Mucosa of descending colon (tissue), 3 donors: Measurements from ENCODE around the gene SDCBP2. TPM values are rescaled to one million over a fixed set of nuclear protein-coding genes. Genes with fewer than 3 reads are reported as not detected.

Experiments used
- ATAC-seq: fragments of 200-7000 bp; cut with Tn5 transposase; one replicate; pipeline ENCODE4 v1.9.1; 2020; ENCODE audit warnings: mild to moderate bottlenecking, moderate library complexity
- DNase-seq, 3 donors: peaks; one replicate each; pipeline ENCODE4 v3.0.0-alpha.2; 2020
- H3K36me3 ChIP-seq: fragments of 200-600 bp; one replicate; pipeline ENCODE4 v1.8.0; 2021; ENCODE audit warnings: low read depth, mild to moderate bottlenecking
- H3K4me1 ChIP-seq: fragments of 200-600 bp; one replicate; pipeline ENCODE4 v1.8.0; 2021; ENCODE audit warnings: low read depth, mild to moderate bottlenecking
- H3K4me3 ChIP-seq: fragments of 200-600 bp; one replicate; pipeline ENCODE4 v1.8.0; 2021; ENCODE audit warnings: mild to moderate bottlenecking
- H3K9me3 ChIP-seq: fragments of 200-600 bp; one replicate; pipeline ENCODE4 v1.8.0; 2021; ENCODE audit warnings: mild to moderate bottlenecking
- intact Hi-C, 2 donors: fragments of 100-400 bp; cut with DNase I in 1 of 2; cut with micrococcal nuclease in 1 of 2; formaldehyde crosslinking; loops; one replicate each; pipeline versions ENCODE4 v1.11.0 to v1.11.1; 2022; cut with DNase I, micrococcal nuclease
- total RNA-seq, 3 donors: library from RNA; stranded (reverse); fragmentation: NEBNext Ultra II Directional in 2 of 3; extraction: Animal tissue kit (Norgen Biotek cat#: 25700) in 2 of 3; gene quantifications; one replicate each; pipeline versions ENCODE4 v1.2.1 to v1.2.4, GENCODE V29; 2021 to 2023
- TF ChIP-seq, protein P1 (sequence below): fragments of 200-600 bp; IDR thresholded peaks from one replicate; pipeline ENCODE4 v1.8.0; 2022; ENCODE audit warnings: antibody characterized with exemption, mild to moderate bottlenecking
- donor health status: DM: no; HTN: no; CAD: no; lungs with moderate emphysema.
- donor health status: DM: no; HTN: no; CAD: no.
- donor health status: DM: no; HTN: yes; CAD: no.

Gene SDCBP2
- total RNA-seq, 3 donors from 2014 or later = 165 to 447 (median 320) TPM

DNA sequence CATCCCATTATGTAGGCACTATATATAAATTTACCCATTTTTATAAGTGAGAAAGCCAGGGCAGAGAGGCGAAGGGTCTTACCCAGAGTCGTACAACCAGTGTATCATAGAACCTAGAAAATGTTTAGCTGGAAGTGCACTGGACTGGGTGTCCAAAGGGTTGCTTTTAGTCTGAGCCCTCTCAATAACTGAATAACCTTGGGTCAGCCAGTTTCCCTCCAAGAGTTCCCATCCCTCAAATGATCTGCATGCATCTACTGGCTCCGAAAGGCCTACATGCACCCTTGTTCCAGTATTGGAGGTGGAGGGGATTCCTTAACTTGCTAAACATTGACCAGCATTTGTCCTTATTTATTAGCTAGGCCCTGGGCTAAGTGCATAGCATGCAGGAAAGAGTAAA lies 59.1 kb downstream of the SDCBP2 start:
- peaks cover 5% of the 10 kb centered on the region for H3K4me1 ChIP-seq
- intact Hi-C loops = no loop called here

DNA sequence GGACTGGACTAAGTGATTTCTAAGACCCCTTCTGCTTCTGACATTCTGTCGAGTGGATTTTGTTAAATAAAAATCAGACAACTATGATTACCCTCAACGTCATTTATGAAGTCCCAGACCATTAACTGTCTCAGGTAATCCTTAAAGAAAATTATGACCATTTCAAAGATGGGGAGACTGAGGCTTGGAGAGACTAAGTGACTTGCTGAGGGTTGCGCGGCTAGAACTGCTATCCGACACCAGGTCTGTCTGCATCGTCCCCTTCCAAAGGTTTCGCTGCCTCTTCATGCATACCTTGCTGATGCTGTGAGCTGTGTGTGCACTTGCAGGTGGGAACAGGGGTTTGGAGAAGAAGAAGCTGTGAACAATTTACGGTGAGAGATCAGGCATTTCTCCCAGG lies 59.7 kb downstream of the SDCBP2 start:
- H3K9me3 ChIP-seq = no peaks in the 10 kb centered on the region
- TF ChIP-seq, protein P1, sequence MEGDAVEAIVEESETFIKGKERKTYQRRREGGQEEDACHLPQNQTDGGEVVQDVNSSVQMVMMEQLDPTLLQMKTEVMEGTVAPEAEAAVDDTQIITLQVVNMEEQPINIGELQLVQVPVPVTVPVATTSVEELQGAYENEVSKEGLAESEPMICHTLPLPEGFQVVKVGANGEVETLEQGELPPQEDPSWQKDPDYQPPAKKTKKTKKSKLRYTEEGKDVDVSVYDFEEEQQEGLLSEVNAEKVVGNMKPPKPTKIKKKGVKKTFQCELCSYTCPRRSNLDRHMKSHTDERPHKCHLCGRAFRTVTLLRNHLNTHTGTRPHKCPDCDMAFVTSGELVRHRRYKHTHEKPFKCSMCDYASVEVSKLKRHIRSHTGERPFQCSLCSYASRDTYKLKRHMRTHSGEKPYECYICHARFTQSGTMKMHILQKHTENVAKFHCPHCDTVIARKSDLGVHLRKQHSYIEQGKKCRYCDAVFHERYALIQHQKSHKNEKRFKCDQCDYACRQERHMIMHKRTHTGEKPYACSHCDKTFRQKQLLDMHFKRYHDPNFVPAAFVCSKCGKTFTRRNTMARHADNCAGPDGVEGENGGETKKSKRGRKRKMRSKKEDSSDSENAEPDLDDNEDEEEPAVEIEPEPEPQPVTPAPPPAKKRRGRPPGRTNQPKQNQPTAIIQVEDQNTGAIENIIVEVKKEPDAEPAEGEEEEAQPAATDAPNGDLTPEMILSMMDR = no peak
- ATAC-seq (no peak), DNase-seq (no peak)
- H3K4me3 ChIP-seq = no peak overlapping the region
- intact Hi-C loops = no loop called here
- peaks cover 5% of the 10 kb centered on the region for H3K4me1 ChIP-seq
- H3K36me3 ChIP-seq = no peaks in the 10 kb centered on the region

More for the DNA sequence above, 59.1 kb downstream of the SDCBP2 start:
- DNase-seq (no peak), ATAC-seq (no peak)
- H3K4me3 ChIP-seq = no peak overlapping the region
- H3K36me3 ChIP-seq = no peaks in the 10 kb centered on the region
- H3K9me3 ChIP-seq = no peaks in the 10 kb centered on the region
- TF ChIP-seq, protein P1 = no peak

DNA sequence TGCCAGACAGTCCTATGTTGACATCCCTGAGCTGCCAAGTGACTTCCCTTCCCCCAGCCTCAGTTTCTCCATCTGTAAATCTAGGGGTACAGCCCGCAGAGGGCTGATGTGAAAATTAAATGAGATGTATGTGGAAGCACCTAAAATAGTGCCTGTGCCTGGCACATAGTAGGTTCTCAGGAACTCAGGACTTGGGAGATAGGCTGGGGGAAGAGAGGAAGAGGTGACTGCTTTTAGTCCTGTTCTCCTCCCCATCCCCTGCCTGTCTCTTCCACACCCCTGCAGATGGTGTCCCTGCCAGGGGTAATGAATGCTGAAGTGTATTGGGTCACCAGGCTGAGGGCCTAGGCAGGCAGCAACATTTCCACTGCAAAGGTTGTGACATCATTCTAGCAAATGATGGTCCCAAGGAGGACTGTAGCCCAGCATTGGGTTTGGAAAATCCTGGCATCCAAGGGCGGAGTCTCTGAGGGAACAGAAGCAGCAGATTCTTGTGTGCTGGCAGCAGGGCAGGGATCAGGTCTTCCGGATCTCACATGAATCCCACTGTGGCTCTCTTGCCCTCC lies 61.0 kb downstream of the SDCBP2 start:
- Histone ChIP-seq H3K9me3 (no peaks in the 10 kb centered on the region), H3K4me1 (peaks cover 5% of the 10 kb centered on the region), H3K36me3 (no peaks in the 10 kb centered on the region), H3K4me3 (no peak overlapping the region)
- ATAC-seq (no peak), DNase-seq (no peak)
- intact Hi-C loops = no loop called here
- TF ChIP-seq, protein P1 = no peak

DNA sequence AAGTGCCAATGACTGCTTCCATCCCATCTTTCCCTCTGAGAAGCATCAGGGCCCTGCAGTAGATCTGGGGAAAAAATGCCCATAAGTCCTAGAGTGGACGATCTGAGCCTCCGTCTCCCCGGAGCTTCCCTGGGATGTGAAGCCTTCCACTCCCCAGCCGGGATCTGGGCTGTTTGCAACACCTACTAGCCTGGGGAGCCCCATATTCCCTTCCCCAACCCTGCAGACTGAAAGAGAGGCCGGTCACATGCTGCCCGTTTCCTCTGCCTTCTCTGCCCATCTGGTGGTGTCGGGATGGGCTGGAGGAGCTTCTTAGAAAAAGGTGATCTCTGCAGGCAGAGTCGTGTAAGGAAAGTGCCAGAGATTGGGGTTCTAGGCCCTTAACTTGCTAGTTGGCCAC lies 61.8 kb downstream of the SDCBP2 start:
- ATAC-seq = no peak
- Histone ChIP-seq H3K36me3 (no peaks in the 10 kb centered on the region), H3K9me3 (no peaks in the 10 kb centered on the region), H3K4me3 (no peak overlapping the region), H3K4me1 (peaks cover 5% of the 10 kb centered on the region)
- TF ChIP-seq, protein P1 = no peak
- intact Hi-C loops = no loop called here
- no peak for DNase-seq

DNA sequence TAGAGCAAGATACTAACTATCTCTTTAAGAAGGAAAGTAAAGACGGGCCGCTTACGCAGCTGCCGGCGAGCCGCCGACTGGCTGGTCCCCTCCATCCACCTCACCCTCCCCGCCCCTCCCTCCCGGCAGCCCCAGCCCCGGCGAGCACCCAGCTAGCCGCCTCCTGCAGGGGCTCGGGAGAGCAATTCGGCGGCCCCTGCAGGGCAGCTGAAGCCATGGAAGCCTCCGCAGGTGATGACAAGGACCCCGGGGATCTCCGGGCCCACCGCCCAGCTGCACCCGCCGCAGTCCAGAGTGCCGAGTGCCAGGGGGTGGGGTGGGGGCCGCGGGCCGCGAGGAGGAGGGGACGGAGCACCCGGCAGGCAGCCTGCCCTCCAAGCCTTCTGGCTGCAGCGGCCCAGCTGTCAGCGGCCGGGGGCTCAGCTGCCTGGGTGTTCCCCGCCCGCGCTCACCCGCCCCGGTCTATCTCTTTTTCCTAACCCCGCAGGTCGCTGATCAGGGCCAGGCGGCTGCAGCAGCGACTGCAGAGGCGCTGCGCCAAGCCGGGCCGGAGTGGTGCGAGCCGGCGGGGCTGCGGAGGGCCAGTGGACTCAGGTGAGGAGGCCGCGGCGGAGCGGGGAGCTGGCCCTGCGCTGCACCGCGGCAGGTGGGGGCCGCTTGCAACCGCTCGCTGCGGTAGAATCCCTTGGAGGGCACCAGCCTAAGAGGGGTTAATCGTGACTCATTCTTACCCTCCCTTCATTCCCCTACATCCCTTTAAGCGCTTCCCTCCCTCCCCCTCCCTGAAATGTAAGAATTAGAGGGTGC lies 62.6 kb downstream of the SDCBP2 start, which contains the start of gene SNPH:
SNPH (plus strand) TSS at position 128 of the 807 bp plus-strand sequence. CDS start 29,946 bp downstream, outside the sequence.
- Histone ChIP-seq H3K36me3 (no peaks in the 10 kb centered on the region), H3K4me3 (peak within 1 kb of the TSS; percentile 36), H3K4me1 (peaks cover 5% of the 10 kb centered on the region), H3K9me3 (no peaks in the 10 kb centered on the region)
- peak; percentile 79 to 85 (median 81) for DNase-seq
- intact Hi-C loops = no loop called here
- ATAC-seq = peak; percentile 95
- TF ChIP-seq, protein P1 = no peak
